GM19193 (cell line): ENCODE data around the gene GIT2.
A peak's percentile ranks its signal among the peaks of the same experiment; 100 is the strongest.

Experiments used
- POLR2A ChIP-seq: IDR thresholded peaks from 4 replicates; pipeline ENCODE4 v1.6.1; 2011; ENCODE audit not compliant: insufficient read depth, insufficient read length; ENCODE audit errors: extremely low read depth

The GIT2 gene, protein sequence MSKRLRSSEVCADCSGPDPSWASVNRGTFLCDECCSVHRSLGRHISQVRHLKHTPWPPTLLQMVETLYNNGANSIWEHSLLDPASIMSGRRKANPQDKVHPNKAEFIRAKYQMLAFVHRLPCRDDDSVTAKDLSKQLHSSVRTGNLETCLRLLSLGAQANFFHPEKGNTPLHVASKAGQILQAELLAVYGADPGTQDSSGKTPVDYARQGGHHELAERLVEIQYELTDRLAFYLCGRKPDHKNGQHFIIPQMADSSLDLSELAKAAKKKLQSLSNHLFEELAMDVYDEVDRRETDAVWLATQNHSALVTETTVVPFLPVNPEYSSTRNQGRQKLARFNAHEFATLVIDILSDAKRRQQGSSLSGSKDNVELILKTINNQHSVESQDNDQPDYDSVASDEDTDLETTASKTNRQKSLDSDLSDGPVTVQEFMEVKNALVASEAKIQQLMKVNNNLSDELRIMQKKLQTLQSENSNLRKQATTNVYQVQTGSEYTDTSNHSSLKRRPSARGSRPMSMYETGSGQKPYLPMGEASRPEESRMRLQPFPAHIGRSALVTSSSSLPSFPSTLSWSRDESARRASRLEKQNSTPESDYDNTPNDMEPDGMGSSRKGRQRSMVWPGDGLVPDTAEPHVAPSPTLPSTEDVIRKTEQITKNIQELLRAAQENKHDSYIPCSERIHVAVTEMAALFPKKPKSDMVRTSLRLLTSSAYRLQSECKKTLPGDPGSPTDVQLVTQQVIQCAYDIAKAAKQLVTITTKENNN

DNA sequence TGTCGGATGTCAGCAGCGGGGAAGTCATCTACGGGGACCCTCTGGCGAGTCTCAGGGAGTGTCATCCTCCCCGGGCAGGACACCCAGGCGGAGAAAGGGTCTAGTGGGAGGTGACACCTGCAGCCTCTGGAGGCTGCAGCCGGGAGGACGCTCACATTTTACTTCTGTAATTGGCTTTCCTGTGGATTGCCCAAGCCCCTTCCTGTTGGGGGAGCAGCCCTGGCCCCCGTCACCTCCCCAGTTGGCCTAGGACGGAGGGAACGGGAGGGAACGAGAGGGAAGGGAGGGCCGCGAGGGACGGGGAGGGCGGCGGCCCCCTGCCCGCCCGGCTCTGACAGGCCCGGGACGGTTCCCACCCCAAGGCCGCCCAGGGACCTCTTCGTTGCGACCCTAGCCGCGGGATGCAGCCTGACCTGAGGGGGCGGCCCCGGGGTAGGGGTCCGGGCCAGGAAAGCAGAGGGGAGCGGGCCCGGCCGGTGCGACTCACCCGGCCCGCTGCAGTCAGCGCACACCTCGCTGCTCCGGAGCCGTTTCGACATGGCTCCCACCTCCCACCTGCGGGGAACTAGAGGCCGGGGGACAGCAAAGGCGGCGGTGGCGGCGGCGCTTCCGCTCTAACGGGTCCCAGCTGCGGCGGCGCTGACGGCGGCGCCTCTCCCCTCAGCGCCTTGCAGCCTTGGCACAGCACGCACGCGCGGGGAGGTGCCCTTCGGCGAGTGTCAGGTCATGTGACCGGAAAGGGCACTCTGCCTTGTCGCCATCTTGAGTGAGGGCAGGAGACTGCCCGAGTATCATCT lies at the start of gene GIT2:
Gene GIT2, minus strand, starts transcription at position 683 of the 797 bp plus-strand sequence. Its CDS starts 144 bp downstream, at position 539.
- TF ChIP-seq POLR2A: peak; percentile 89

DNA sequence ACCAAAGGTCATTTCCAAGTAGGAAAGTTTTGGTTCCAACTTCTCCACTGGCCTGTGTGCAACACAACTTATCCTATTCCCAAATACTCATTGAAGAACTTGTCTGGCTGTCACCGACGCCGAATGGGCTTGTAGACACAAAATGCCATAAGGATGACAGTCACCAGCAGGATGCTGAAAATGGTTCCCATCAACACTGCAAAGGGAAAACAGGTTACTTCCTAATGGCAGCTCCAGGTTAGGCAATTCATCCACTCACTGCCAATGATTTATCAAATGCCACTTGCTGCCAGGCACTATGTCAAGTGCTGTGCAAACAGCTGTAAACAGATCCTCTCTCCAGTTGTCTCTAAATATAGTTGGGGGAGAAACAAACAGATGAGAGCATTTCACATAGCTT lies 46.1 kb upstream of the GIT2 start:
- TF ChIP-seq POLR2A: no peak

DNA sequence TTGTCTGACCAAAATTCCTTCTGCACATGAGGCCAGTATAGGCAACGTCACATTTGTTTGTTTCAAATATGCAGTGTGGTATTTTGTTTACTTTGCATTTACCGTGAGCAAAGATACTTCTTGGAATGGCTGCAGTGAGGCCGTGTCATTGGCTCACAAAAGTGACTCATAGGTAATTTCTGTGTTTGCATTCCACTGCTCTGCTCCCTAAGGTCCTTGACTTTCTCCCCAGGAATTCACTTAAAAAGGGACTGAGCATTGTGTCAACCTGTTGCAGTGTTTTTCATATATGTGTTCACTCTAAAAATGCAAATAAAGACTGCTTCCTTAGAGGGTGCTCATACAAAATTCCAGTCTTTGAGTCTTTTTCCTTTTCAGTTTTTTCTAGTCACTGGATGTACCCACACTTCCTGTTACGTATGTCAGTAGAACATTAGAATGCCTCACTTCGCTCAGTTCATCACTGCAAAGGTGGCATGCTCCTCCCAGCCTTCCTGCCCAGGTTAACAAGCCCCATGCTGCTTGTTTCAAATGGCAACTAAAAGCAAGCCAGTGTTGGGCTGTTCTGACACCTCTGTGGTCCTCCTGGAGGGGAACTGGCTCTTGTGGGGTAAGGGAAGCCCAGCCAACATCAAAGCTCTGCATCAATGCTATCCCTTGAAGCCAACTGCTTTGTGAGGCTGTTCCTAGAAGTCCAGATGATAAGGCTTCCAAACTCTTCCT lies 43.1 kb upstream of the GIT2 start:
- TF ChIP-seq POLR2A: no peak

DNA sequence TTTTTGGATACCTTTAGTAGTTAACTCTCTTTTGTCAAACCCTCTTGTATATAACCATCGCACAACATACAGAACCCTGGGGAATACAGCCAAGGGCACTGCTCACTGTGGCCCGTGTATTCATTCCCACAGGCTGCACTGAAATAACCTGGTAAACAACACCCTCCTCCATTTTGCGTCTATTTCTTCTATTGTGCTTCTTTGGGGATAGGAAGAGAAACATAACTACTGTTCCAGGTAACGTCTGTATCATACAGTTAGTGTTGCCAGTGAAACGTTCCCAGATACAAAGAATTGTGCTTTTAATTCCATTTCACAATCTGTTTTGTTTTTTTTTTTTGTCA lies 42.5 kb upstream of the GIT2 start:
- TF ChIP-seq POLR2A: no peak

DNA sequence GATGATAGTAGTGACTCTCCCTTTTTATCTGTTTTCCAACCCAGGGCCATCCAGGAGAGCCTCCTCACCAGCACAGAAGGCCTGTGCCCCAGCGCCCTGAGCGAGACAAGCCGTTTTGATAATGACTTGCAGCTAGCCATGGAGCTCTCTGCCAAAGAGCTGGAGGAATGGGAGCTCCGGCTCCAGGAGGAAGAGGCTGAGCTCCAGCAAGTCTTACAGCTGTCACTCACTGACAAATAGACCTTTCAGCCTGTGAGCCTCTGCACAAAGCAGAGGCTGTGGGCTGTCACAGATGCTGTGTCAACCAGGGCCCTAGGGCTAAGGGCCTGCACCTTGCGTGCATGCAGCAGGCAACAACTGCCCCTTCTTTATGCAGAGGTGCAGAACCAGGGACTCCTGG lies 41.1 kb upstream of the GIT2 start:
- TF ChIP-seq POLR2A: no peak

DNA sequence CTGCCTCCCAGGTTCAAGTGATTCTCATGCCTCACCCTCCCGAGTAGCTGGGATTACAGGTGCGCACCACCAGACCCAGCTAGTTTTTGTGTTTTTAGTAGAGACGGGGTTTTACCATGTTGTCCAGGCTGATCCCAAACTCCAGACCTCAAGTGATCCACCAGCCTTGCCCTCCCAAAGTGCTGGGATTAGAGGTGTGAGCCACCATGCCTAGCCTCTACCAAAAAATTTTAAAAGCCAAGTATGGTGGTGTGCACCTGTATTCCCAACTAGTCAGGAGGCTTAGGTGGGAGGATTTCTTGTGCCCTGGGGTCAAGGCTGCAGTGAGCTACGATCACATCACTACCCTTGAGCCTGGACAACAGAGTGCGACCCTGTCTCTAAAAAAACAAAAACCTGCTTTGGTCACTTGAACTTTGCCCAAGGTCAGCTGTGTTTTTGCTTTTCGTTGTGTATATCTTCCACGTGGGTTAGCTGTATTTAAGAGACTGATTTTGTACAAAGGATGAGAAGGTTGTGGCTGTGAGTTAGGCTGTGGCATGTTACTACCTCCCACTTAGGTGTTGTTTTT lies 39.5 kb upstream of the GIT2 start:
- no peak for TF ChIP-seq POLR2A

DNA sequence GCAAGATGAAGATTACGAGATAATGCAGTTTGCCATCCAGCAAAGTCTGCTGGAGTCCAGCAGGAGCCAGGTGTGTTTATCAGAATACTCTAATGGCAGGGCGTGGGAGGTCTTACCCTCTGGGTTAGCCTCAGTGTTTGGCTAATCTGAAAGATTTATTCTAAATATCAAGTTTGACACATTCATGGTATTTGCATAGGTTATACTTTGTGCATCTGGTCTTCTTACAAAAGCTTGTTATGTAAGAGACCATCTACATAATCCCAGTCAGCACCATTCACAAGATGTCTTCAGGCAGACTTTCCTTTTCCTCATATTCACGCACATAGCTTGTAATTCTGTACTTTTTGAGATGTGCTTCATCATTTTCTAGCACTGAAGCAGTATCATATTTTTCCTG lies 37.7 kb upstream of the GIT2 start:
- TF ChIP-seq POLR2A: no peak

DNA sequence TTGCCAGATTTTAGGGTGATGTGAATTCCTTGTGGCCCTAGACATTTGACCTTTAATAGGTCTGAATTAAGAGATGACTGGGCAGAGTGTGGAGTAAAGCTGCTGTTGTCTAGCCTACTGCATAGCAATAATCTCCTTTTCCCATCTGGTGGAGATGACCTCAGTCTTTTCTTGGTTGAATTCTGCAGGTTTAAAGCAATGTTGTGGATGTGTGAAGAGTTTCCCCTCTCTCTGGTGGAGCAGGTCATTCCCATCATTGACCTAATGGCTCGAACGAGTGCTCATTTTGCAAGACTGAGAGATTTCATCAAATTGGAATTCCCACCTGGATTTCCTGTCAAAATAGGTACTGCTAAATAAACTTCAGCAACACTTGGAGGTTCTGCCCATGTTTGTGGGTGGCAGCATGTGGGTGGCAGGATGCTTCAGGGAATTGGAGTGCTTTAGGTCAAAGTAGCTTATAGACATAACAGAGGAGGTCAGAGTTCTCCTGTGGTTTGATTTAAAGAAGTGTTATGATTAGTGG lies 33.2 kb upstream of the GIT2 start:
- TF ChIP-seq POLR2A: no peak

DNA sequence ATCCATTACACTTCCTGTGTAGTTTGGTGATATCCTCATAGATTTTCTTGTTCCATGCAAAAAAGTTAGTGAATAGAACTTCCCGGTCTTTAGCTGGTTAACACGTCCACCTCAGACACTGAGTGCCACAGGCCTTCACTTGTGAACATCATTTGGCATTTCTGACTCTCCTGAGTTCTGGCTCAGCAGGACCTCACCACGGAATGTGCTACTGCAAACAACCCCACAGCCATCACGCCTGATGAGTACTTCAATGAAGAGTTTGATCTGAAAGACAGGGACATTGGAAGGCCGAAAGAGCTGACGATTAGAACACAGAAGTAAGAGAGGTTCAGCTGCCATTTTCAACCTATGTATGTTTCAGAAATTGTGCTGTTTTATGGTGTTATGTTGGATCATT lies 32.2 kb upstream of the GIT2 start:
- TF ChIP-seq POLR2A: no peak

DNA sequence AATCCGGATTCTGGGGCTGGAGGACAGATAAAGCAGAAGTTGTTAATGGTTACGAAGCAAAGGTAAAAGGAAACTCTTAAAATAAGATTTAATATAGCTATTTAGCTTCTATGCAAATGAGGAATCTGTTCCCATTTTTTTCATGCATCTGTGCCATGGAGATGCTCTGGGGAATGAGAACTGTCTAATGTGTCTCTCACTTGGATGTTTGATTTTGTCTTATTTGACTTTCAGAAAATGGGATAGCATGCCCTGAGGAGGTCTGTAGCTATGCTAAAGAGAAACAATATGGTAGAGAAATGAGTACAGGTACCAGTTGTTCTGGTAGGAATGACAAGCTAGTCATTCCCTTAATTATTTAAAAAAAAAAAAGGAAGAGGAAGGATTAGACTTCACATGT lies 27.9 kb upstream of the GIT2 start:
- no peak for TF ChIP-seq POLR2A

DNA sequence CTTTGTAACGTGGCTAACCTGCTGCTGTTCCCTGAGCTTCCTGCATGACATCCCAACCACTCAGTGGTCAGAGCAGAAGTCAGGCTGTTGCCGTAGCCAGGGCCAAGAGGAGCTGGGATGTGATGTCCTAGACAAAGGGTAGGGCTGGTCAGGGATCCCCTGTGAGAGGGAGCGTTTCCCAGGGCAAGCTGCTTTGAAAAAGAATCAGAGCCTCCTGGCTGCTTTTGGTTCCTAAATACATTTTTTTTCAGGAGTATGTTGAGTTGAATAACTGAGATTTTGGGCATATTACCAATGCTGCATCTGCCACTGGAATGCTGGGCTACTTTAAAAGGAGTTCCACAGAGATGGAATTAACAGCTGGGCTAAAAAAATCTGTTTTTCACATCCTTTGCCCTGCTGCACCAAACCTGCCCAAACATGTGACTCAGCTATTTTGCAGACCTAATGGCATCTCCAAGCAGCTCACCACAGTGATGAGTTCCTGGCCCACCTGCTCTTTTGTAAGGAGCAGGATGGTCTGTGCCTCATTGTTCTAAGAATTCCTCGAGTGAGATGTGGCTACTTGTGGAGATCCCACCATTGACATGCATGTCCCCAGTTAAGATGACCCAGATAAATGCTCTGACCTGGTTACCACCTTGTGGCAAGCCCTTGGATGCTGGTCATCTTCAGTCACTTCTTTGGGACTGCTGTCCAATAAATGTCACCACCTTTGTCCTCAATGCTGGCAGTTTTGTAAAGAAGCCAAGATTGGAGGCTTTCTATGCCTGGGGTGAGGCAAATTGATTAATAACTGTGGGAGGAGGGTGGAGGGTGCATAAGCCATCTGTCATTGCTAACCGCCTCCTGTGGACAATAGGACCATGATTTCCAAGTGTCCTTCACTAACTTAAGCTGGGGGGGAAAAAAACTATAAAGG lies 27.2 kb upstream of the GIT2 start:
- no peak for TF ChIP-seq POLR2A

DNA sequence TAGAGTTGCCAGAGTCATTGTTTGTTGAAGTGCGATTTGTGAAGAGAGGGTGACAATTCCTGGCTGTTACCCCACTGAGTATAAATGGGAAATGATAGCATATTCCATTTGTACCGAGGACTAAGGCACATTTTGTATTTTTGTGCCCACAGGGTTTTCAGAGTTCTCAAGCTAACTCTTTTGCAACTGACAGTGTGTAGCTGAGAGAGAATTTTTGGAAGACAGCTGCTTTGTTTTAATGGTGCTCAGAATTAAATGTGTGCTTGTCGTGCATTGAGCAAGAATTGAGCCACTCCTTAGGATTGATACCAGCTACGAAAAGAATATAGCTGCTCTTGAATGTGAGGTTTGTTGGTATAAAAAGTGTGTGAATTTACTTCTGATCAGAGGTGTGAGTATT lies 24.8 kb upstream of the GIT2 start:
- no peak for TF ChIP-seq POLR2A

DNA sequence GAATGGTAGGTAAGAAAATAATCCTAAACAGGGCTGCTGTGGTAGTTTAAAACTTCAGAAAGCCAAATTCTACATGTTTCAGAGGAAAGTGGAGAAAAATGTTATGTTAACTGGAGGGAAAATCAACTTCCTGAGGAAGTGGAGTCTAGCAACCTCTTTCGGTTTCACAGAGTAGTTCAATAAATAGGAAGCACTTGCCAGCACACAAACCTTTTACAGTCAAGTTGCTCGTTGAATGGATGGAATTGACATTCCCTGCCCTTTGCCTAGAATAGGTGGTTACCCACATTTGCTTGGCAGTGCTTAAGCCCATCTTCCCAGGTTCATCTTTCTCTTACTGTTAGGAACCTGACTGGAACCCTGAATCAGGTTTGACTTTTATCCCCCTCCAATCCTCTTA lies 19.0 kb upstream of the GIT2 start:
- no peak for TF ChIP-seq POLR2A

DNA sequence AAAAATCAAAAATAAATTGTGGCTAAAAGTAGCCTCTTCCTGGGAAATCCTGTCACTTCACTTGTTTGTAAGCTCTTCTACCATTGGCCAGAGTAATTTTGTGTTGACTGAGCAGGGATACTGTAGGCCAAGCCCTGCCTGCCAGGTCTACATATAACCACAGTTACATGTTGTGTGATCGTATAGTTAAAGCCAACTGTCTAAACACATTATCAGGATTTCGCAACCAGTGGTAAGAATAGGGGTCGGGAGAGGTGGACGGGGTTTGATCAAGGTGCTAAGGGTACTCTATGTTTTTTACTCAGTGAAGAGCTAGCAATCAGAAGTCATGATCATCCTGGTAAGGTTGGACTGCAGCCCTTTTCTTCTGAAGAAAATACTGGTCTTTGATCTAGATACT lies 16.5 kb upstream of the GIT2 start:
- no peak for TF ChIP-seq POLR2A

DNA sequence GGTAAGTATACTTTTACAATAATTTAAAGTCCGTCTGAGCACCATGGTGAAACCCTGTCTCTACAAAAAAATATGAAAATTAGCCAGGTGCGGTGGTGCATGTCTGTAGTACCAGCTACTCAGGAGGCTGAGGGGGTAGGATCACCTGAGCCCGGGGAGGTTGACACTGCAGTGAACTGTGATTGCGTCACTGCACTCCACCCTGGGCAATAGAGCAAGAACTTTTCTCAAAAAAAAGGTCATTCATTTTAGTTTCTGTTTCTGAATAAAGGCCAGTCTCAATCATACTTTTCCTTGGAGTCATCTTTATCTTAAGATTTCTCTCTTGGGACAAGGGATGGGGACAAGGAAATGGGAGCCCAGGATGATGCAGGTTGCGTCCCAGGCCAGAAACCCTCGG lies 16.0 kb upstream of the GIT2 start:
- no peak for TF ChIP-seq POLR2A
